ENCODE results near the gene PKD1.

DNA sequence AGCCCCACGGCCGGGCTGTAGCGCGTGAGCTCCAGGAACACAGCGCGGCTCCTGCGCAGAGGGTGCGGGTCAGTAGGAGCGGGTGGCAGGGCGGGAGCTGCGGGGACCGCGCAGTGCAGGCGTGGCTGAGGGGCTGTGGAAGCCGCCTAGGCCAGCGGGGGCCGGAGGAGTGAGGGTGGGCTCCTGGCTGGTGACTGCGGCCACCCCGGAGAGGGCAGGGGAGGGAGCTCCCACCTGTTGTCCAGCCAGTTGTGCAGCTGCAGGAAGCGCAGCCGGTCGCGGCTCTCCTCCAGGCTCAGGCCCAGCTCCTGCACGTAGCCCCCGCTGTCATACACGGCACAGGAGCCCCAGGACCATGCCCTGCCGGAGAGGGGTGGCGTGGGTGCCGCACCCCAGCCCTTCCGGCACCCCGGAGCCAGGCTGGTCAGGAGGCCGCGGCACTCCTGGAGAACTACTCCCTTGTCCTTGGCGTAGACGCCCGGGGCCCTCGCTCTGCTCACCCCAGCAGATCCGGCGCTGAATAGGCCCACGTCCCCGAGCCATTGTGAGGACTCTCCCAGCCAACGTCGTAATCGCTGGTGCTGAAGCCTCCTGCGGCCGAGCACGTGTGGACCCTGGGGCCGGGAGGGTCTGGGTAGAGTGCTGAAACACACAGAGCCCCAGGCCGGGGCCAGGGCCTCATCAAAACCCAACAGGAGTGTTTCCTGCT, 44.0 kb downstream of the PKD1 start:
- TF ChIP-seq, protein P1, sequence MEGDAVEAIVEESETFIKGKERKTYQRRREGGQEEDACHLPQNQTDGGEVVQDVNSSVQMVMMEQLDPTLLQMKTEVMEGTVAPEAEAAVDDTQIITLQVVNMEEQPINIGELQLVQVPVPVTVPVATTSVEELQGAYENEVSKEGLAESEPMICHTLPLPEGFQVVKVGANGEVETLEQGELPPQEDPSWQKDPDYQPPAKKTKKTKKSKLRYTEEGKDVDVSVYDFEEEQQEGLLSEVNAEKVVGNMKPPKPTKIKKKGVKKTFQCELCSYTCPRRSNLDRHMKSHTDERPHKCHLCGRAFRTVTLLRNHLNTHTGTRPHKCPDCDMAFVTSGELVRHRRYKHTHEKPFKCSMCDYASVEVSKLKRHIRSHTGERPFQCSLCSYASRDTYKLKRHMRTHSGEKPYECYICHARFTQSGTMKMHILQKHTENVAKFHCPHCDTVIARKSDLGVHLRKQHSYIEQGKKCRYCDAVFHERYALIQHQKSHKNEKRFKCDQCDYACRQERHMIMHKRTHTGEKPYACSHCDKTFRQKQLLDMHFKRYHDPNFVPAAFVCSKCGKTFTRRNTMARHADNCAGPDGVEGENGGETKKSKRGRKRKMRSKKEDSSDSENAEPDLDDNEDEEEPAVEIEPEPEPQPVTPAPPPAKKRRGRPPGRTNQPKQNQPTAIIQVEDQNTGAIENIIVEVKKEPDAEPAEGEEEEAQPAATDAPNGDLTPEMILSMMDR (conservative IDR thresholded peaks at IDR 0.05), result no peak
- TF ChIP-seq EZH2 (IDR thresholded peaks at IDR 0.05; ENCODE audit: low read depth), result no peak
